ENCODE data around the gene OSBPL7.

The OSBPL7 gene

GRCh38 chr17:47806913-47807255 is 14.7 kb downstream of the OSBPL7 start:
- TF ChIP-seq CTCF (IDR thresholded peaks at IDR 0.05; ENCODE audit: low read depth, low read length, missing control alignments) = no peak
- no peak overlapping the region for H3K4me3 ChIP-seq (ENCODE audit: low read depth, low read length)
- no peak for DNase-seq (ENCODE audit: low read depth)

GRCh38 chr17:47806026-47806912 is 15.3 kb downstream of the OSBPL7 start:
- no peak for DNase-seq (ENCODE audit: low read depth)
- no peak for TF ChIP-seq CTCF (IDR thresholded peaks at IDR 0.05; ENCODE audit: low read depth, low read length, missing control alignments)
- H3K4me3 ChIP-seq (ENCODE audit: low read depth, low read length) = no peak overlapping the region

- no peak for DNase-seq (ENCODE audit: low read depth)
- no peak overlapping the region for H3K4me3 ChIP-seq (ENCODE audit: low read depth, low read length)
- no peak for TF ChIP-seq CTCF (IDR thresholded peaks at IDR 0.05; ENCODE audit: low read depth, low read length, missing control alignments)
These were observed 17.1 kb downstream of the OSBPL7 start for GRCh38 chr17:47804461-47804860.

GRCh38 chr17:47803751-47804150 is 17.8 kb downstream of the OSBPL7 start:
- no peak overlapping the region for H3K4me3 ChIP-seq (ENCODE audit: low read depth, low read length)
- TF ChIP-seq CTCF (IDR thresholded peaks at IDR 0.05; ENCODE audit: low read depth, low read length, missing control alignments) = no peak
- no peak for DNase-seq (ENCODE audit: low read depth)

- TF ChIP-seq CTCF (IDR thresholded peaks at IDR 0.05; ENCODE audit: low read depth, low read length, missing control alignments) = no peak
- H3K4me3 ChIP-seq (ENCODE audit: low read depth, low read length) = no peak overlapping the region
- DNase-seq (ENCODE audit: low read depth) = no peak
These were observed 18.4 kb downstream of the OSBPL7 start for GRCh38 chr17:47803201-47803600.

- DNase-seq (ENCODE audit: low read depth) = peak; percentile 18
- no peak overlapping the region for H3K4me3 ChIP-seq (ENCODE audit: low read depth, low read length)
These were observed 19.1 kb downstream of the OSBPL7 start for GRCh38 chr17:47802341-47803022.

More at GRCh38 chr17:47802341-47803022, 19.1 kb downstream of the OSBPL7 start:
- TF ChIP-seq CTCF (IDR thresholded peaks at IDR 0.05; ENCODE audit: low read depth, low read length, missing control alignments) = peak; percentile 86
